Hepatocyte (in vitro differentiated cells): ENCODE data around the gene PUSL1. TPM values are rescaled to one million over a fixed set of nuclear protein-coding genes. Genes with fewer than 3 reads are reported as not detected.

Source experiments
- DNase-seq: peaks from one replicate; pipeline ENCODE4 v3.0.0-alpha.2; 2016; ENCODE audit warnings: low spot score
- H2AFZ ChIP-seq: fragments of 200-600 bp; sonication (generic); 2 replicates; pipeline ENCODE4 v1.6.0; 2016; ENCODE audit warnings: antibody characterized with exemption, mild to moderate bottlenecking
- H3K27ac ChIP-seq: fragments of 200-600 bp; sonication (generic); 2 replicates; pipeline ENCODE4 v1.5.1; 2016; ENCODE audit warnings: mild to moderate bottlenecking
- H3K27me3 ChIP-seq: fragments of 200-600 bp; sonication (generic); 2 replicates; pipeline ENCODE4 v1.6.1; 2016
- H3K36me3 ChIP-seq: fragments of 200-600 bp; sonication (generic); replicated peaks from 2 replicates; pipeline ENCODE4 v1.5.1; 2016; ENCODE audit warnings: low read depth; ENCODE audit not compliant: insufficient read depth
- H3K4me1 ChIP-seq: fragments of 200-600 bp; sonication (generic); 2 replicates; pipeline ENCODE4 v1.5.1; 2016; ENCODE audit warnings: mild to moderate bottlenecking, moderate library complexity; ENCODE audit not compliant: insufficient read depth
- H3K4me2 ChIP-seq: fragments of 200-600 bp; sonication (generic); 2 replicates; pipeline ENCODE4 v1.6.0; 2016
- H3K4me3 ChIP-seq: fragments of 200-600 bp; sonication (generic); 2 replicates; pipeline ENCODE4 v1.5.1; 2016; ENCODE audit warnings: mild to moderate bottlenecking
- H3K79me2 ChIP-seq: fragments of 200-600 bp; sonication (generic); 2 replicates; pipeline ENCODE4 v1.6.0; 2017; ENCODE audit warnings: mild to moderate bottlenecking
- H3K9me2 ChIP-seq: fragments of 200-600 bp; sonication (generic); replicated peaks from 2 replicates; pipeline ENCODE4 v1.6.0; 2017; ENCODE audit warnings: mild to moderate bottlenecking; ENCODE audit not compliant: insufficient read depth
- H3K9me3 ChIP-seq: fragments of 200-600 bp; sonication (generic); 2 replicates; pipeline ENCODE4 v1.5.1; 2016; ENCODE audit warnings: low read depth, mild to moderate bottlenecking
- H4K20me1 ChIP-seq: fragments of 200-600 bp; sonication (generic); 2 replicates; pipeline ENCODE4 v1.6.0; 2016; ENCODE audit warnings: mild to moderate bottlenecking; ENCODE audit not compliant: insufficient read depth, poor library complexity, severe bottlenecking
- CTCF ChIP-seq: fragments of 200-600 bp; sonication (generic); IDR thresholded peaks from 2 replicates; pipeline ENCODE4 v1.5.1; 2016; ENCODE audit warnings: antibody characterized with exemption, mild to moderate bottlenecking; ENCODE audit not compliant: poor library complexity
- EZH2 ChIP-seq: fragments of 200-600 bp; sonication (generic); IDR thresholded peaks from 2 replicates; pipeline ENCODE4 v1.6.1; 2016; ENCODE audit warnings: antibody characterized with exemption, mild to moderate bottlenecking, borderline replicate concordance
- EZH2phosphoT487 ChIP-seq: fragments of 200-600 bp; sonication (generic); IDR thresholded peaks from one replicate; pipeline ENCODE4 v1.6.1; 2018; ENCODE audit warnings: antibody characterized with exemption, mild to moderate bottlenecking, low read depth, moderate library complexity; ENCODE audit not compliant: unreplicated experiment, severe bottlenecking
- WGBS: methylation state at CpG from one replicate; pipeline ENCODE4 v1.1.6; 2016; ENCODE audit warnings: low lambda C conversion rate; ENCODE audit errors: missing lambda C conversion rate; 5-methylcytosine and 5-hydroxymethylcytosine counted together
- polyA plus RNA-seq: library from polyadenylated mRNA; unstranded; fragments of >200 nt; fragmentation: Nextera tagmentation; extraction: Ambion mirVana; gene quantifications from 2 replicates; pipeline ENCODE4 v1.2.1, GENCODE V29; 2016
- total RNA-seq: library from RNA; depleted of rRNA; stranded (reverse); fragments of >200 nt; gene quantifications from 2 replicates; pipeline ENCODE4 v1.2.3, GENCODE V29; 2014

PUSL1 gene
- total and polyA plus RNA-seq, 2 experiments from 2014 or later: 27.7 to 37.2 TPM

- no peak for DNase-seq
- Histone ChIP-seq H4K20me1 (peaks cover 42% of the 10 kb centered on the region), H3K27ac (no peak overlapping the region), H3K36me3 (no peaks in the 10 kb centered on the region), H2AFZ (no peak overlapping the region), H3K79me2 (peaks cover 63% of the 10 kb centered on the region), H3K4me2 (no peak overlapping the region), H3K9me3 (no peaks in the 10 kb centered on the region), H3K27me3 (no peaks in the 10 kb centered on the region), H3K9me2 (no peaks in the 10 kb centered on the region), H3K4me3 (no peak overlapping the region), H3K4me1 (peaks cover 39% of the 10 kb centered on the region)
- 96% methylated on average over 24 of the region's 24 CpGs for WGBS
- TF ChIP-seq EZH2 (no peak), CTCF (no peak), EZH2phosphoT487 (no peak)
Observed at GRCh38 chr1:1343811-1344421, 35.5 kb downstream of the PUSL1 start.

GRCh38 chr1:1344655-1345361, 36.4 kb downstream of the PUSL1 start:
- H2AFZ ChIP-seq: no peak overlapping the region
- no peaks in the 10 kb centered on the region for H3K36me3 ChIP-seq
- H3K4me2 ChIP-seq: peak overlapping the region; percentile 57
- H3K4me1 ChIP-seq: peaks cover 39% of the 10 kb centered on the region
- no peaks in the 10 kb centered on the region for H3K27me3 ChIP-seq
- H3K79me2 ChIP-seq: peaks cover 63% of the 10 kb centered on the region
- peaks cover 42% of the 10 kb centered on the region for H4K20me1 ChIP-seq
- peak; percentile 46 for TF ChIP-seq CTCF
- no peak for TF ChIP-seq EZH2phosphoT487
- H3K27ac ChIP-seq: peak overlapping the region; percentile 27
- H3K4me3 ChIP-seq: no peak overlapping the region
- WGBS: 72% methylated on average over 10 of the region's 15 CpGs
- peak; percentile 77 for DNase-seq
- H3K9me2 ChIP-seq: no peaks in the 10 kb centered on the region
- no peaks in the 10 kb centered on the region for H3K9me3 ChIP-seq

- 84% methylated on average over 10 of the region's 16 CpGs for WGBS
- no peak for TF ChIP-seq CTCF
- TF ChIP-seq EZH2phosphoT487: no peak
- no peak for TF ChIP-seq EZH2
- no peak for DNase-seq
- no peaks in the 10 kb centered on the region for H3K9me3 ChIP-seq
- H2AFZ ChIP-seq: no peak overlapping the region
- H3K4me1 ChIP-seq: peaks cover 39% of the 10 kb centered on the region
- H3K4me3 ChIP-seq: no peak overlapping the region
- no peaks in the 10 kb centered on the region for H3K27me3 ChIP-seq
- H3K27ac ChIP-seq: peak overlapping the region; percentile 27
- H3K79me2 ChIP-seq: peaks cover 63% of the 10 kb centered on the region
- no peaks in the 10 kb centered on the region for H3K36me3 ChIP-seq
- peaks cover 42% of the 10 kb centered on the region for H4K20me1 ChIP-seq
- no peaks in the 10 kb centered on the region for H3K9me2 ChIP-seq
- H3K4me2 ChIP-seq: peak overlapping the region; percentile 57
Observed at GRCh38 chr1:1345384-1345783, 37.0 kb downstream of the PUSL1 start.
